HL-60 (cell line): ENCODE measurements around the gene OR6A2.
"Not testable (repeated sequence)": the region's sequence is repeated elsewhere in the genome, so short reads cannot be mapped to it uniquely, and the experiment has no call there.

Source experiments
- DNase-seq, 2 experiments: peaks; one replicate each; pipeline ENCODE4 v3.0.0-alpha.2; 2010 to 2020; ENCODE audit warnings: low read depth in 1 of 2, low spot score in 1 of 2
- H3K27ac ChIP-seq: fragments of 250-450 bp; sonication (Bioruptor Pico); replicated peaks from 2 replicates; pipeline ENCODE4 v1.5.1; 2020; ENCODE audit warnings: mild to moderate bottlenecking, moderate library complexity
- H3K27me3 ChIP-seq: fragments of 250-450 bp; sonication (Bioruptor Pico); 2 replicates; pipeline ENCODE4 v1.5.1; 2021; ENCODE audit warnings: mild to moderate bottlenecking, moderate library complexity; ENCODE audit not compliant: insufficient read depth, poor library complexity, severe bottlenecking
- H3K4me3 ChIP-seq: replicated peaks from 2 replicates; pipeline ENCODE4 v1.5.1; 2011; ENCODE audit warnings: mild to moderate bottlenecking, control low read depth, low read length; ENCODE audit not compliant: insufficient read depth
- CTCF ChIP-seq: IDR thresholded peaks from one replicate; pipeline ENCODE4 v1.5.1; 2011; ENCODE audit warnings: low read length, control low read depth, inconsistent platforms; ENCODE audit not compliant: insufficient read depth
- GABPA ChIP-seq: IDR thresholded peaks from 2 replicates; pipeline ENCODE4 v1.6.1; 2012; ENCODE audit warnings: low read depth
- POLR2AphosphoS5 ChIP-seq: IDR thresholded peaks from 2 replicates; pipeline ENCODE4 v1.6.1; 2012; ENCODE audit warnings: low read depth
- REST ChIP-seq: IDR thresholded peaks from 2 replicates; pipeline ENCODE4 v1.6.1; 2012; ENCODE audit warnings: low read depth; ENCODE audit not compliant: insufficient replicate concordance
- SPI1 ChIP-seq: IDR thresholded peaks from 2 replicates; pipeline ENCODE4 v1.6.1; 2012; ENCODE audit warnings: low read depth, mild to moderate bottlenecking, borderline replicate concordance

Gene OR6A2

GRCh38 chr11:6812390-6813005 is 13.0 kb upstream of the OR6A2 start:
- DNase-seq, result peak; percentile 15 to 33
- Histone ChIP-seq H3K27ac (no peak overlapping the region), H3K4me3 (no peak overlapping the region), H3K27me3 (no peaks in the 10 kb centered on the region)
- TF ChIP-seq CTCF (peak; percentile 93), SPI1 (no peak)

- H3K27me3 ChIP-seq, DNase-seq, H3K27ac ChIP-seq, H3K4me3 ChIP-seq: not testable (repeated sequence)
Measured at GRCh38 chr11:6801075-6801474, 1.6 kb upstream of the OR6A2 start.

- TF ChIP-seq GABPA (no peak), SPI1 (no peak), CTCF (no peak), POLR2AphosphoS5 (no peak), REST (no peak)
- Histone ChIP-seq H3K27me3 (peaks cover 4% of the 10 kb centered on the region), H3K4me3 (no peak overlapping the region)
Measured at GRCh38 chr11:6794639-6795038, 4.8 kb downstream of the OR6A2 start.

GRCh38 chr11:6790546-6790945 is 8.9 kb downstream of the OR6A2 start:
- H3K27ac ChIP-seq, result no peak overlapping the region
- DNase-seq, result no peak
- no peak overlapping the region for H3K4me3 ChIP-seq
- peaks cover 4% of the 10 kb centered on the region for H3K27me3 ChIP-seq
- TF ChIP-seq GABPA (no peak), REST (no peak), POLR2AphosphoS5 (no peak), CTCF (no peak), SPI1 (no peak)

More at GRCh38 chr11:6794639-6795038, 4.8 kb downstream of the OR6A2 start:
- no peak overlapping the region for H3K27ac ChIP-seq
- DNase-seq, result no peak
